T-helper 9 cell (primary cell): ENCODE measurements around the gene OR4D6.
"Not testable (repeated sequence)": the region's sequence is repeated elsewhere in the genome, so short reads cannot be mapped to it uniquely, and the experiment has no call there.

ENCODE experiments used
- DNase-seq: peaks from one replicate; pipeline ENCODE4 v3.0.0-alpha.2; 2020
- total RNA-seq, 2 donors: gene quantifications; one replicate each; lab custom pipeline; 2026; lab: John Stamatoyannopoulos, UW

Gene OR4D6
- 0 reads per million in 2 donors for total RNA-seq

- no peak for DNase-seq
These were observed at the start of gene OR4D6 for GRCh38 chr11:59456661-59457060. TSS of gene OR4D6 (plus strand) at chr11:59456961. CDS start at chr11:59456961, 0 bp downstream.

DNA sequence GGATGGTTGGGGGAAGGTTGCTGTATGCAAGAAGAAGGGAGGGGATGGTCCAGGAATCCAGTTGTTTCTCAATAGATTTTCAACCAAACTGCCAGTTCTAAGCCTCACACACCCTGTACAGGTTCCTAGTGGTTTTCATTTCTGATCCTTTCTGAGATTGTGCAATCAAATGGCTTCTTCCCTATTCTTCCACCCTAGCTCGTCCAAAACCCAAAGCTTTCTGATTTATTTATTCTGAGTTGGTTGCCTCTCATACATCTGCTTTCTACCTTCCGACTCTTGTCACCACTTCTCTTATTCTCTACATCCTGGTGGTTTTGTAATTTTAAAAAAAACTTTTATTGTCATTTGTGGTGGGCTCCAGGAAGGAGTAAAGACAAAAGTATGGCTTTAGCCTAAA lies 43.1 kb upstream of the OR4D6 start:
- DNase-seq = no peak

DNA sequence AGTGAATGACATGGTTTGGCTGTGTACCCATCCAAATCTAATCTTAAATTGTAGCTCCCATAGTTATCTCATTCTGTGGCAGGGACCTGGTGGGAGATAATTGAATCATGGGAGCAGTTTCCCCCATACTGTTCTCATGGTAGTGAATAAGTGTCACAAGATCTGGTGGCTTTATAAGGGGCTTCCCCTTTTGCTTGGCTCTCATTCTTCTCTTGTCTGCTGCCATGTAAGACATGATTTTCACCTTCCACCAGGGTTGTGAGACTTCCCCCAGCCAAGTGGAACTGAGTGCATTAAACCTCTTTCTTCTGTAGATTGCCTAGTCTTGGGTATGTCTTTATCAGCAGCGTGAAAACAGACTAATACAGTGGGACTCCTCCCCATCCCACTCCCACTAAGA lies 41.6 kb upstream of the OR4D6 start:
- no peak for DNase-seq

DNA sequence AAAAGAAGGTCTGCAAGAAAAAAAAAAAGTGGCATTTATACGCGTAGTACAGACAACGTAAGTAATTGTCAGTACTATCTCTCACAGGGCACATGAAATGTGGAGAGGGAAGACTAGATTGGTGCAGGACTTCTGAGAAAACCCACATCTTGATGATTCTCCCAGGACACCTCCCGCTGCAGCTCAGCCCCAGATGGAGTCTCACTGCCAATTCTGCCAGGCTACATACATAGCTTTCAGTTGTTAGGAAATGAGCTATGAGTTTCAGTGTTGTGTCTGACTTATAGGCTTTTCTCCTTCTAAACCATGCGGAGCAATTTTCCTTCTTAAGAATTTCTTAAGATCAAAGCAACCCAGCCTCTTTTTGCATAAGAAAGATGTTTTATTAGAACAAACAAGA lies 40.1 kb upstream of the OR4D6 start:
- DNase-seq = no peak

- no peak for DNase-seq
These were observed 39.7 kb upstream of the OR4D6 start for GRCh38 chr11:59417023-59417422.

DNA sequence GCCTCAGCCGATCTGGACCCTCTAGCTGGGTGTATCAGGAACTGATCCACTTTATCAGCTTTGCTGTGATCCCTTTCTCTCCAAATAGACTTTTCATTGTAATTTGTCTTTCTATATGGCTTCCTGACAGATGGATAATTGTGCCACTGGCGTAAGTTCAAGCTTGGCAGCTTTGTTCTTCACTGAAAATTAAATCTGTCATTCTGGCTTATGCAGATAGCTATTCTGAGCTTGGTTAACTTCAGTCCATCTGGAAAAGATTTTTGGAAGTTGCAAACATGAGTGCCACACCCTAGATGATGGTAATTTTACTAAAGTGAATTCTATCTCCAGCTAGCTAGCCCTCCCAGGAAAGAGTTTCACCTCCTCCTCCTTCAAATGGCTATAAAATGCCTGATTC lies 38.6 kb upstream of the OR4D6 start:
- DNase-seq = no peak

DNA sequence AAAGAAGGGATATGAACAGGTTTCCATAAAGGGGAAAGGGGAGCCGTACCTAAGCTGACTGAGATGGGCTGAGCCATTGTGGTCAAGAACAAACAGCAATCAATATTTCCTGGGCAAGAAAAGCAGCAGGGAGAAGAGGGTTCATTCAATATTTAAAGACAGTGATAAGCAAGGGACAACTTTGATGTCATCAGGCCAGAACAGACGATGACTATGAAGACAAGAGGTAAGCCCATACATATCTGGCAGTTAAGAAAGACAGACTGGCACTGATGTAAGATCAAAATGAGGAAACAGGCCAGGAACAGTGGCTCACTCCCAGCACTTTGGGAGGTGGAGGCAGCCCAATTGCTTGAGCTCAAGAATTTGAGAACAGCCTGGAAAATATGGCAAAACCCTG lies 32.9 kb upstream of the OR4D6 start:
- DNase-seq = no peak

DNA sequence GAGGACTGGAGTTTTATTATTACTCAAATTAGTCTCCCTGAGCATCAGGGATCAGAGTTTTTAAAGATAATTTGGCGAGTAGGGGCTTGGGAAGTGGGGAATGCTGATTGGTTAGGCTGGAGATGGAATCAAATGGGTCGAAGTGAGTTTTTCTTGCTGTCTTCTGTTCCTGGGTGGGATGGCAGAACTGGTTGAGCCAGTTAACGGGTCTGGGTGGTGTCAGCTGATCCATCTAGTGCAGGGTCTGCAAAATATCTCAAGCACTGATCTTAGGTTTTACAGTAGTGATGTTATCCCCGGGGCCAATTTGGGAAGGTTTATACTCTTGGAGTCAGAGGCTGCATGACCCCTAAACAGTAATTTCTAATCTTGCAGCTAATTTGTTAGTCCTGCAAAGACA lies 31.6 kb upstream of the OR4D6 start:
- DNase-seq = no peak

DNA sequence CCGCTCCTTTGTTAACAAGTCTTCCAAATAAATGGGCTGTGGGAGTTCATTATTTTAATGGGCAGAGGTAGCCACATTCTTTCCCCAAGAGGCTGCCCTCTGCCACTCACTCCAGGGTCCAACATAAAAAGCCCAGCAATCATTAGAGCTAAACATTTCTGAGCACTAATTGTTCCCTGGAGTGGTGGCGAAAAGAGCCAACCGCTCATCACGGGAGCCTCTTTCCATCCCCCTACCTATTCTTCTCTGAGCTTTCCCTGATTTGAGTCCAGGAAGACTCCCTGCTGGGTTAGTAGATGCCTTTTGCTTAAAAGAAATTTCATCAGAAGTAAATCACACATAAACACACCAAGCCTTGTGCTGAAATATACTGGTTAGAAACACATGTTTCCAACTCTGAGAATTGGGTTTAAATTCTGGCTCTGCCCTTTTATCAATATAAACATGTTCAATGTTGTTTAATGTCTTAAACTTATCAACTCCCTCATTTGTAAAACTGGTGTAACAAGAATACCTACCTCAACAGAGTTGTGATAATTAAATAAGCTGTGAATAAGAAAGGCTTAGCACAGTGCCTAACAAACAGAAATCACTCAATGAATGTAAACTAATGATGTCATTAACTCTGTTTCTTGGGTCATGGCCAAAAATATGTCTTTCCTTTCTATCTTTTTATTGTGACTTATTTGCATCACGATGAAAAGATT lies 30.2 kb upstream of the OR4D6 start, which contains the start of gene OR5A2:
OR5A2 (minus strand) TSS at position 53 of the 707 bp plus-strand sequence. CDS start 3,460 bp downstream, outside the sequence.
- DNase-seq = no peak

DNA sequence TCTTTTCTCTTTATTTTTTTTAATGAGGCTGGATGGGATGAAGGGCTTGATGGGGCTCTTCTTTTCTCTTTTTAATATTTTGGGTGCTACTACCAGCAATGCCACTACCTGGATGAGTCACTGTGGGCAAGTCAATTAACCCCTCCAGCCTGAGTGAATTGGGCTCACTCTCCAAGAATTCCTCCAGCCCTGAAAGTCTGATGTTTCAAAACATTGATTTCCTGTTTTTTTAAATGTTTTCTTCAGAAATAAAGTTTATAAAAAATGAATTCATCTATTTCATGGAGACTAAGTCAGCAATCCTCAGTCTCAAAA lies 29.7 kb upstream of the OR4D6 start:
- DNase-seq = no peak

DNA sequence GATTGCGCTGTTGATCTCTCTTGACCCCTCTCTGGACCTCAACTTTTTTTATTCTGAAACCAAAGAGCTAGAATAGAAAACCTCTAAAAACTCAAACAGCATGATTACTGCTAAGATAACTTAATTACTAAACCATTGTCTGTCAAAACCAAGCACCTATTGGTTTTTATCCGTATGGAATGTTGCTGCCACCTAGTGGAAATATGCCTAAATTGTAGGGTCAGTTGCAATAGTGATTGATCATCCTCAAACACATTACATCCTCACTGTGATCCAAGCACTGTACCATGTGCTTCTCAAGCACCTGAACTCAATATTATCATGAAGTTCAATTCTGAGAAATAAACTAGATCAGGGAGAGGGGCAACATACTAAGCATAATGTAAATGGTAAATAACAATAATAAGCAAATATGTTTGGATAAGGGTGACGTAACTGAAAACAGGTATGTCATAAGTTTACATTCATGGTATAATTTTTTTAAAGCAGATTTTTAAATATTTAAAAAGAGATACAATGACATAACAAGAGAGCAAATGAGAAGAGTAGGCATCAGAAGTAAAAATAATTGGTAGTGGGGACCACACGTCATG lies 26.7 kb upstream of the OR4D6 start:
- DNase-seq = peak; percentile 8

- no peak for DNase-seq
These were observed 20.6 kb upstream of the OR4D6 start, which contains the start of gene OR5A1 for GRCh38 chr11:59436169-59436568. TSS of gene OR5A1 (plus strand) at chr11:59436469. CDS start at chr11:59443169, 6,700 bp downstream.

GRCh38 chr11:59437770-59438169 lies 19.0 kb upstream of the OR4D6 start:
- DNase-seq = no peak

GRCh38 chr11:59445624-59446023 lies 11.1 kb upstream of the OR4D6 start:
- not testable (repeated sequence) for DNase-seq

DNA sequence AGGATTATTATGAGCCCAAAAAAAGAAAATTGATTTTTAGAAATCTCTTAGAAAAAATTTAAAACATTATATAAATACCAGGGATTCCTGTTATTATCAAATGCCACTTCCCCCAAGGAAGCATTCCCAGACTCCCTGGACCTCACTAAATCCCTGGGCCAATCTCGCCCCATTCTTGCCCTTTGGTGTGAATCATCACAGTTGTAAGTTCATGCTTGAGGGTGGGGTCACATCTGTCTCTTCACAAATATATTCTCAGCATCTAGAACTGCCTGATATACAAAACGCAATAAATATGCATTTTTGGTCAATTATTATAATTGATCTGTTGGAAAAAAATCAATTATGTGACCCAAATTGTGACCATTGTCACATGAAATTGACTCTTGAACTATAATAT lies 8.3 kb upstream of the OR4D6 start:
- no peak for DNase-seq

DNA sequence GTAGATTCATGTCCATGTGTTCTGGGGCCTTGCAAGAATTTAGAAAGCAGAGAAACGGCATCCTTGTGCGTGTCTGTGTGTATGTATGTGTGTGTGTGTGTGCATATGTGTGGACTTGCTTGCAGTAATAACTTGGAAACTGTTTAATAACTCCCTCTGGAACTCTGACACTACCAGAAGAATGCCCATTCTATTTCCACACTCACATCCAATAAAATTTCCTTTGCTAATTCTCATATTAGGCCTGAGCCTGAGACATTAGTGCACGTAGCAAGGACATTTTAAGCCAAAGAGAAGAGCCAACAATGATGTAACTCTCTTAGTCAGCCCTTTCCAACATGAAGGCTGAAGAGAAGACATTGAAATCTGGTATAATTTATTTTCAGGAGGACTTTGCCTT lies 3.2 kb downstream of the OR4D6 start:
- no peak for DNase-seq

GRCh38 chr11:59463190-59463641 lies 6.5 kb downstream of the OR4D6 start:
- DNase-seq = no peak

DNA sequence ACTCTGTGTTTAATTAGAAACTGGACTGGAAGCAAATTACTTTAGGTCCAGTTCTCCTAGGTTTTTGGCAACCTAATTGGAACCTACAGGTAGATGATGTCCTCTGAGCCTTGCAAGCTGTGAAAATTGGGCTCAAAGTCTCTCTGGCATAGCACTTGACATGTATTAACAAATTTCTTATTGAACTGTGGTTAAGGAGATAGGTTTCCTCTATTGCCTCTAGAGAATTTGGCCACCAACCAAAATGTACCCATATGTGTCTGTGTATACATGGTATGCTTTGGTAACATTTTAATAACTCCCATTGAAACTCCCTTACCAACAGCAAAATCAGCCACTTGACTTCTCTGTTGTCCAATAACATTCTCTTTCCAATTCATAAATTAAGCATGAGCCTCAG lies 16.3 kb downstream of the OR4D6 start, which contains the start of gene OR4D10:
OR4D10 (plus strand) TSS at position 301 of the 400 bp plus-strand sequence. CDS start 4,115 bp downstream, outside the sequence.
- no peak for DNase-seq

DNA sequence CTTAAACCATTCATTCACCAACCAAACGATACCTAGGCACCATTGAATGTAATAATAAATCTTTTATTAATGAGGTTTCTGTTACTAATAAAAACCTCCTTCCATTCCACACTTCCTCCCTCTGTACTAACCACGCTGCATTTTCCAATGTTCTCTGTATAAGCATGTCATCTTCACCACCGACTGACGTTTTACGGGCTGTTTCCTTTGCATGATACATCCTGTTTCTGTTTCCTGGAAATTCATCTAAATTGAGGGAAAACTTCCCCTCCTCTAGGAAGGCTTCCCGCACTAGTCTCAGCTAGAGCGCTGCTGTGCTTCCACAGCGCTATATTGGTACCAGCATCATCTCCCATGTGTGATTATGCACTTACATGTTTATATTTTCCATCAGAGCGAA lies 18.4 kb downstream of the OR4D6 start:
- no peak for DNase-seq

DNA sequence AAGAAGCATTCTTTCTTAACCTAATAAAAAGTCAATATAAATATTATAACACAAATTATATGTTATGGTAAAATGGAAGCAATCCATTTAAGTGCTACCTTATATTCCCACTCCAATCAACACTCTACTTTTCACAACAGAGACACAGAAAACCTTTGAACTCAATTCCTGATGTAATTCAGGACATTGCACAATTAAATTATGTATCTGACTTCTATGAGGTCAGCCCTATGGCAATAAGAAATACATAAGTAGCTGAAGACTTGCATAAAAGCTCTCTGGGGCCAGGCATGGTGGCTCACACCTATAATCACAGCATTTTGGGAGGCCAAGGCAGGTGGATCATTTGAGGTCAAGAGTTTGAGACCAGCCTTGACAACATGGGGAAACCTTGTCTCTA lies 23.1 kb downstream of the OR4D6 start:
- no peak for DNase-seq

DNA sequence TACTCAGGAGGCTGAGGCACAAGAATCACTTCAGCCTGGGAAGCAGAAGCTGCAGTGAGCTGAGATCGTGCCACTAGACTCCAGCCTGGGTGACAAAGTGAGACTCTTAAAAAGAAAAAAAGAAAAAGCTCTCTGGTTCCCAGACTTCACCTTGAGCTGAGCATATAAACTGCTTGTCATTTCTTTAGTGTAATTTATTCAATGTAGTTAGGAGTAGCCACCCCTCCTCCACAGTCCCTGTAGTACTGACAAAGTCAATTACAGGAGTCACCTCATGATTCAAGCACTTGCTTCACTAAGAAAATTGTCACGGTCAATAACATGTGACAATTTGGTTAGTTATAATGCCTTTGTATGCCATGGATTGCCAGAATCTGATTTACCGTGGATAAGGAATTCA lies 23.6 kb downstream of the OR4D6 start:
- no peak for DNase-seq

DNA sequence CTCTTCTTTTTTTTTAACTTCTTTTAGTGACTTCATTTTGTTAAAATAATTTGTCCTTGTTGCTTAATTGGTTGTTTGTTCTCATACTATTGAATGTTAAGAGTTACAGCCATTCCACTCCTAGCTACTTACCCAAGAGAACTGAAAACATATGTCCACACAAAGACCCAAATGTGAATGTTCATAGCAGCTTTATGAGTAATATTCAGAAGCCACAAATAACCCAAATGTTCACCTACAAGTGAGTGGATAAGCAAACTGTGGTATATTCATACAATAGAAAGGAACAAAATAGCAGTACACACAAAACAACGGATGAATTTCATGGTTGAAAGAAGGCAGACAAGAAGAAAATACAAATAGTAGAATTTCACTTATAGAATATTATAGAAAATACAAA lies 45.2 kb downstream of the OR4D6 start:
- DNase-seq = no peak

DNA sequence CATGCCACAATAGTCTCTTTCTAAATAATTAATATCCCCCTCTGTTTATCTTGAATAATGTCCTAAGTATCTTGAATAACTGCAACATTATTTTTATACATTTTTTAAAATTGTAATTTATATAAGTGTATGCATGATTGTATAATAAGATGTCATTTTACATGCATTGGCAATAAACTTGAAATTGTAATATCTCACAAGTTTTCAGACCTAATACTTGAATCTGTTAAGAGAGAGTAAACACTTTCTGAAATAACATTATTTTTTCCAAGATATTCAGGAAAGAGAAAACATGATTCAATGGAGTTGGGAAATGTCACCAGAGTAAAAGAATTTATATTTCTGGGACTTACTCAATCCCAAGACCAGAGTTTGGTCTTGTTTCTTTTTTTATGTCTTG lies 46.5 kb downstream of the OR4D6 start, which contains the start of gene OR4D11:
OR4D11 (plus strand) TSS at position 301 of the 400 bp plus-strand sequence; CDS start at position 301, 0 bp downstream.
- no peak for DNase-seq
